ENCODE measurements around the gene JUN. TPM values are rescaled to one million over a fixed set of nuclear protein-coding genes. Genes with fewer than 3 reads are reported as not detected.

Gene JUN
- 100 to 1,000 TPM; 109 to 212 (median 113) TPM for polyA plus RNA-seq (ENCODE audit: insufficient read length in 3 of 3)

- DNase-seq (ENCODE audit: low read depth in 3 of 3, low spot score in 2 of 3), result peak; percentile 99
Measured at GRCh38 chr1:58783993-58784757, at the start of gene JUN. JUN (minus strand) TSS chr1:58784047; CDS start chr1:58783070, 977 bp downstream.

- DNase-seq (ENCODE audit: low read depth in 3 of 3, low spot score in 2 of 3), result no peak
Measured at GRCh38 chr1:58833166-58833565, 49.3 kb upstream of the JUN start.

GRCh38 chr1:58830291-58830690 is 46.4 kb upstream of the JUN start:
- DNase-seq (ENCODE audit: low read depth in 3 of 3, low spot score in 2 of 3), result no peak

- no peak for DNase-seq (ENCODE audit: low read depth in 3 of 3, low spot score in 2 of 3)
Measured at GRCh38 chr1:58829866-58830265, 46.0 kb upstream of the JUN start.

- no peak for DNase-seq (ENCODE audit: low read depth in 3 of 3, low spot score in 2 of 3)
Measured at GRCh38 chr1:58827298-58827697, 43.5 kb upstream of the JUN start.

GRCh38 chr1:58824753-58825389 is 41.0 kb upstream of the JUN start:
- no peak for DNase-seq (ENCODE audit: low read depth in 3 of 3, low spot score in 2 of 3)

GRCh38 chr1:58823481-58824010 is 39.7 kb upstream of the JUN start:
- DNase-seq (ENCODE audit: low read depth in 3 of 3, low spot score in 2 of 3), result no peak

- DNase-seq (ENCODE audit: low read depth in 3 of 3, low spot score in 2 of 3), result no peak
Measured at GRCh38 chr1:58821309-58821708, 37.5 kb upstream of the JUN start.

- DNase-seq (ENCODE audit: low read depth in 3 of 3, low spot score in 2 of 3), result no peak
Measured at GRCh38 chr1:58818976-58819375, 35.1 kb upstream of the JUN start.

- DNase-seq (ENCODE audit: low read depth in 3 of 3, low spot score in 2 of 3), result no peak
Measured at GRCh38 chr1:58818075-58818474, 34.2 kb upstream of the JUN start.

GRCh38 chr1:58816747-58817221 is 32.9 kb upstream of the JUN start:
- no peak for DNase-seq (ENCODE audit: low read depth in 3 of 3, low spot score in 2 of 3)

- DNase-seq (ENCODE audit: low read depth in 3 of 3, low spot score in 2 of 3), result peak in 1 of 3 donors; percentile 74
Measured at GRCh38 chr1:58816072-58816746, 32.4 kb upstream of the JUN start.

- peak in 1 of 3 donors; percentile 46 for DNase-seq (ENCODE audit: low read depth in 3 of 3, low spot score in 2 of 3)
Measured at GRCh38 chr1:58815686-58816071, 31.8 kb upstream of the JUN start.

GRCh38 chr1:58815069-58815685 is 31.3 kb upstream of the JUN start:
- peak in 1 of 3 donors; percentile 69 for DNase-seq (ENCODE audit: low read depth in 3 of 3, low spot score in 2 of 3)

- peak in 1 of 3 donors; percentile 19 for DNase-seq (ENCODE audit: low read depth in 3 of 3, low spot score in 2 of 3)
Measured at GRCh38 chr1:58814251-58815068, 30.6 kb upstream of the JUN start.

GRCh38 chr1:58813801-58814200 is 30.0 kb upstream of the JUN start:
- DNase-seq (ENCODE audit: low read depth in 3 of 3, low spot score in 2 of 3), result no peak

- DNase-seq (ENCODE audit: low read depth in 3 of 3, low spot score in 2 of 3), result no peak
Measured at GRCh38 chr1:58813361-58813760, 29.5 kb upstream of the JUN start.

GRCh38 chr1:58812926-58813325 is 29.1 kb upstream of the JUN start:
- no peak for DNase-seq (ENCODE audit: low read depth in 3 of 3, low spot score in 2 of 3)

GRCh38 chr1:58812468-58812867 is 28.6 kb upstream of the JUN start:
- DNase-seq (ENCODE audit: low read depth in 3 of 3, low spot score in 2 of 3), result no peak

GRCh38 chr1:58811303-58811702 is 27.5 kb upstream of the JUN start:
- DNase-seq (ENCODE audit: low read depth in 3 of 3, low spot score in 2 of 3), result no peak
